GM12878 (cell line): ENCODE data around the gene C16orf96. TPM values are rescaled to one million over a fixed set of nuclear protein-coding genes. Genes with fewer than 3 reads are reported as not detected.

ENCODE experiments used
- ATAC-seq: fragments of 200-7000 bp; cut with Tn5 transposase; 3 replicates; pipeline ENCODE4 v1.9.1; 2020; ENCODE audit warnings: mild to moderate bottlenecking, moderate library complexity
- BruUV-seq: library from RNA; stranded (reverse); fragments of 400-500 nt; replicated peaks from 2 replicates; lab custom pipeline; 2021; lab: Mats Ljungman, UMichigan
- CTCF ChIA-PET: fragments of 300-600 bp; sonication (Branson Sonifier 250); formaldehyde crosslinking; extraction: SDS; loops from one replicate; lab custom pipeline; 2021; ENCODE audit warnings: inconsistent platforms; lab: Yijun Ruan, JAX
- POLR2A ChIA-PET: fragments of 350-600 bp; formaldehyde crosslinking; extraction: SDS; loops from one replicate; lab custom pipeline; 2021; ENCODE audit warnings: inconsistent platforms; lab: Charles Lee
- RAD21 ChIA-PET: fragments of 300-600 bp; sonication (Branson Sonifier 250); formaldehyde crosslinking; loops from one replicate; lab custom pipeline; 2023; ENCODE audit warnings: antibody characterized with exemption; ENCODE audit not compliant: unreplicated experiment; lab: Charles Lee
- SMC1A ChIA-PET: fragments of 300-600 bp; sonication (Branson Sonifier 250); formaldehyde crosslinking; loops from one replicate; lab custom pipeline; 2023; ENCODE audit not compliant: unreplicated experiment, uncharacterized antibody; lab: Charles Lee
- DNase-seq: peaks from one replicate; pipeline ENCODE4 v3.0.0-alpha.2; 2011; ENCODE audit warnings: low read depth, low spot score
- FAIRE-seq: peaks from 3 replicates; lab custom pipeline; 2011; peaks lifted over from hg19 to GRCh38; lab: Jason Lieb, UNC
- H2AFZ ChIP-seq: 2 replicates; pipeline ENCODE4 v1.6.0; 2011; ENCODE audit warnings: low read depth, low read length, control low read depth; ENCODE audit not compliant: control insufficient read depth
- H3K27ac ChIP-seq: 2 replicates; pipeline ENCODE4 v1.5.1; 2011; ENCODE audit warnings: control low read depth; ENCODE audit not compliant: control insufficient read depth, insufficient read depth
- H3K27me3 ChIP-seq, 2 experiments: replicated peaks in 1 of 2; 2 replicates each; pipeline versions ENCODE4 v1.6.0 to v1.6.1; 2011; ENCODE audit warnings: low read length in 1 of 2; ENCODE audit not compliant: control insufficient read depth in 2 of 2, insufficient read depth in 2 of 2
- H3K36me3 ChIP-seq, 2 experiments: 2 replicates each; pipeline ENCODE4 v1.5.1; 2011; ENCODE audit warnings: low read length in 1 of 2; ENCODE audit not compliant: control insufficient read depth in 2 of 2, insufficient read depth in 2 of 2
- H3K4me1 ChIP-seq: 2 replicates; pipeline ENCODE4 v1.6.1; 2011; ENCODE audit warnings: mild to moderate bottlenecking, low read length, moderate library complexity, mixed read lengths; ENCODE audit not compliant: control insufficient read depth, insufficient read depth
- H3K4me2 ChIP-seq: 2 replicates; pipeline ENCODE4 v1.6.0; 2011; ENCODE audit warnings: control low read depth; ENCODE audit not compliant: control insufficient read depth, insufficient read depth
- H3K4me3 ChIP-seq: fragments of 200-600 bp; sonication (generic); 2 replicates; pipeline ENCODE4 v1.5.1; 2016
- H3K79me2 ChIP-seq: 2 replicates; pipeline ENCODE4 v1.6.0; 2011; ENCODE audit warnings: low read length; ENCODE audit not compliant: control insufficient read depth, insufficient read depth
- H3K9ac ChIP-seq: 2 replicates; pipeline ENCODE4 v1.8.0; 2011; ENCODE audit warnings: low read length, control low read depth, mixed read lengths; ENCODE audit not compliant: control insufficient read depth, insufficient read depth
- H3K9me3 ChIP-seq: replicated peaks from 3 replicates; pipeline ENCODE4 v1.5.1; 2011; ENCODE audit warnings: mild to moderate bottlenecking, low read length; ENCODE audit not compliant: control insufficient read depth, insufficient read depth
- H4K20me1 ChIP-seq: 2 replicates; pipeline ENCODE4 v1.6.0; 2011; ENCODE audit not compliant: control insufficient read depth, insufficient read depth
- BMI1 ChIP-seq: fragments of 450-650 bp; IDR thresholded peaks from 2 replicates; pipeline ENCODE4 v1.6.1; 2016; ENCODE audit warnings: mild to moderate bottlenecking, moderate library complexity, borderline replicate concordance
- BRCA1 ChIP-seq: IDR thresholded peaks from 2 replicates; pipeline ENCODE4 v1.6.1; 2011; ENCODE audit warnings: low read depth, low read length, improper control_type of control experiment
- GATAD2B ChIP-seq: fragments of 450-650 bp; conservative IDR thresholded peaks from 2 replicates; pipeline ENCODE4 v1.6.1; 2017; ENCODE audit warnings: low read depth, mild to moderate bottlenecking, moderate library complexity
- HCFC1 ChIP-seq: fragments of 150-350 bp; IDR thresholded peaks from 2 replicates; pipeline ENCODE4 v1.6.1; 2014; ENCODE audit warnings: low read length
- HDAC6 ChIP-seq: fragments of 200-600 bp; sonication (generic); IDR thresholded peaks from one replicate; pipeline ENCODE4 v1.8.0; 2017; ENCODE audit warnings: antibody characterized with exemption; ENCODE audit not compliant: unreplicated experiment
- IRF3 ChIP-seq: fragments of 450-650 bp; IDR thresholded peaks from 2 replicates; pipeline ENCODE4 v1.6.1; 2014; ENCODE audit warnings: mild to moderate bottlenecking
- JUND ChIP-seq: IDR thresholded peaks from 2 replicates; pipeline ENCODE4 v1.6.1; 2012; ENCODE audit warnings: low read depth, mild to moderate bottlenecking, low read length, improper control_type of control experiment, moderate library complexity
- KLF5 ChIP-seq: fragments of 450-650 bp; IDR thresholded peaks from 2 replicates; pipeline ENCODE4 v1.6.1; 2014; ENCODE audit warnings: mild to moderate bottlenecking; ENCODE audit not compliant: partially characterized antibody
- MYB ChIP-seq: fragments of 150-350 bp; IDR thresholded peaks from 2 replicates; pipeline ENCODE4 v1.6.1; 2014; ENCODE audit warnings: mild to moderate bottlenecking, low read depth, low read length, borderline replicate concordance
- MYC ChIP-seq: IDR thresholded peaks from 2 replicates; pipeline ENCODE4 v1.6.1; 2011; ENCODE audit warnings: mild to moderate bottlenecking, low read length, moderate library complexity, inconsistent platforms; ENCODE audit not compliant: insufficient read depth, insufficient replicate concordance, insufficient read length, severe bottlenecking
- RCOR1 ChIP-seq: conservative IDR thresholded peaks from 2 replicates; pipeline ENCODE4 v1.6.1; 2012; ENCODE audit warnings: low read depth, low read length, improper control_type of control experiment
- ZSCAN29 ChIP-seq: fragments of 450-650 bp; IDR thresholded peaks from 2 replicates; pipeline ENCODE4 v1.6.1; 2017; ENCODE audit warnings: mild to moderate bottlenecking, moderate library complexity
- WGBS: methylation state at CpG from one replicate; pipeline ENCODE4 v1.1.6; 2016; ENCODE audit warnings: low lambda C conversion rate; ENCODE audit not compliant: insufficient replicate concordance, insufficient coverage; ENCODE audit errors: missing lambda C conversion rate; 5-methylcytosine and 5-hydroxymethylcytosine counted together
- in situ Hi-C: fragments of 300-500 bp; cut with MboI; formaldehyde crosslinking; loops from 9 replicates; pipeline ENCODE4 v1.14.3; 2018; ENCODE audit warnings: mixed read lengths
- intact Hi-C: fragments of 100-400 bp; cut with micrococcal nuclease; formaldehyde crosslinking; loops from one replicate; pipeline ENCODE4 v1.14.2; 2022; ENCODE audit not compliant: unreplicated experiment
- polyA plus RNA-seq, 11 experiments: library from polyadenylated mRNA; depleted of rRNA in 4 of 11; unstranded in 6 of 11; stranded (reverse) in 5 of 11; fragments of >200 nt; fragmentation: Nextera tagmentation in 4 of 11; fragmentation: Illumina TruSeq in 1 of 11; extraction: Ambion mirVana in 4 of 11; extraction: Trizol in 1 of 11; gene quantifications; 1 replicate in 1 of 11; 2 replicates in 10 of 11; pipeline versions ENCODE4 v1.2.1 to v1.2.3, GENCODE V29; 2011 to 2016; ENCODE audit warnings: inconsistent platforms in 2 of 11, missing spikeins in 2 of 11, low read depth in 1 of 11
- total RNA-seq, 4 experiments: library from RNA; depleted of rRNA in 3 of 4; stranded (reverse); fragments of >200 nt in 3 of 4; fragmentation: Illumina TruSeq in 1 of 4; extraction: Trizol in 1 of 4; gene quantifications; 2 replicates each; pipeline versions ENCODE4 v1.2.1 to v1.2.3, GENCODE V29; 2013 to 2021
- TF ChIP-seq, protein P1 (sequence below): fragments of 450-650 bp; formaldehyde crosslinking; IDR thresholded peaks from 2 replicates; pipeline ENCODE4 v1.4.0; 2020; ENCODE audit warnings: mild to moderate bottlenecking, moderate library complexity
- TF ChIP-seq, protein P2 (sequence below), 3 experiments: IDR thresholded peaks in 2 of 3; conservative IDR thresholded peaks in 1 of 3; 2 replicates each; pipeline ENCODE4 v1.5.1; 2011; ENCODE audit warnings: low read depth in 3 of 3, low read length in 3 of 3, mild to moderate bottlenecking in 3 of 3, control low read depth in 2 of 3, moderate library complexity in 2 of 3, inconsistent platforms in 1 of 3, mixed read lengths in 1 of 3; ENCODE audit not compliant: control insufficient read depth in 2 of 3, insufficient read depth in 1 of 3; ENCODE audit errors: extremely low read depth in 1 of 3
- TF ChIP-seq, protein P3 (sequence below): fragments of 450-650 bp; formaldehyde crosslinking; IDR thresholded peaks from 2 replicates; pipeline ENCODE4 v1.4.0; 2022; ENCODE audit warnings: mild to moderate bottlenecking, moderate library complexity

Gene C16orf96
- total and polyA plus RNA-seq, 10 of the 15 experiments (the other 5 are each of a cell fraction or from before 2014, with no cell fraction given) = 0.01 to 0.08 (median 0.01) TPM; not detected in 7

GRCh38 chr16:4593086-4593485, 36.9 kb downstream of the C16orf96 start:
- FAIRE-seq = no peak
- ChIA-PET CTCF (interaction anchor here (1.5 kb wide), 1 partner anchor 7 kb away, joined by 3 read pairs; no protein-coding TSS in a partner anchor), POLR2A (no interaction called here), SMC1A (no interaction called here), RAD21 (no interaction called here)
- no peaks in the 10 kb centered on the region for H3K36me3 ChIP-seq
- BruUV-seq = no TSS peak
- no peak for DNase-seq
- no peak overlapping the region for H3K4me3 ChIP-seq
- H4K20me1 ChIP-seq = no peaks in the 10 kb centered on the region
- H3K27ac ChIP-seq = no peak overlapping the region
- peaks cover 4% of the 10 kb centered on the region; the same call in 2 of the 3 replicates for H3K9me3 ChIP-seq
- ATAC-seq = no peak
- in situ Hi-C loops = loop anchor here (10.0 kb wide), 1 partner anchor 58 kb away; the partner anchor contains the start of gene CDIP1
- no peak overlapping the region for H2AFZ ChIP-seq
- H3K4me1 ChIP-seq = no peaks in the 10 kb centered on the region
- intact Hi-C loops = no loop called here
- H3K4me2 ChIP-seq = no peak overlapping the region
- H3K27me3 ChIP-seq = no peaks in the 10 kb centered on the region; a peak in 2 of 4 replicates
- 71% methylated on average over 15 of the region's 16 CpGs for WGBS
- H3K9ac ChIP-seq = no peak overlapping the region
- no peaks in the 10 kb centered on the region for H3K79me2 ChIP-seq
- TF ChIP-seq MYC (no peak), BRCA1 (no peak), JUND (no peak), IRF3 (no peak), GATAD2B (no peak), HCFC1 (no peak), ZSCAN29 (no peak), BMI1 (no peak), KLF5 (no peak), RCOR1 (no peak), MYB (no peak), HDAC6 (no peak)
- TF ChIP-seq, protein P1, sequence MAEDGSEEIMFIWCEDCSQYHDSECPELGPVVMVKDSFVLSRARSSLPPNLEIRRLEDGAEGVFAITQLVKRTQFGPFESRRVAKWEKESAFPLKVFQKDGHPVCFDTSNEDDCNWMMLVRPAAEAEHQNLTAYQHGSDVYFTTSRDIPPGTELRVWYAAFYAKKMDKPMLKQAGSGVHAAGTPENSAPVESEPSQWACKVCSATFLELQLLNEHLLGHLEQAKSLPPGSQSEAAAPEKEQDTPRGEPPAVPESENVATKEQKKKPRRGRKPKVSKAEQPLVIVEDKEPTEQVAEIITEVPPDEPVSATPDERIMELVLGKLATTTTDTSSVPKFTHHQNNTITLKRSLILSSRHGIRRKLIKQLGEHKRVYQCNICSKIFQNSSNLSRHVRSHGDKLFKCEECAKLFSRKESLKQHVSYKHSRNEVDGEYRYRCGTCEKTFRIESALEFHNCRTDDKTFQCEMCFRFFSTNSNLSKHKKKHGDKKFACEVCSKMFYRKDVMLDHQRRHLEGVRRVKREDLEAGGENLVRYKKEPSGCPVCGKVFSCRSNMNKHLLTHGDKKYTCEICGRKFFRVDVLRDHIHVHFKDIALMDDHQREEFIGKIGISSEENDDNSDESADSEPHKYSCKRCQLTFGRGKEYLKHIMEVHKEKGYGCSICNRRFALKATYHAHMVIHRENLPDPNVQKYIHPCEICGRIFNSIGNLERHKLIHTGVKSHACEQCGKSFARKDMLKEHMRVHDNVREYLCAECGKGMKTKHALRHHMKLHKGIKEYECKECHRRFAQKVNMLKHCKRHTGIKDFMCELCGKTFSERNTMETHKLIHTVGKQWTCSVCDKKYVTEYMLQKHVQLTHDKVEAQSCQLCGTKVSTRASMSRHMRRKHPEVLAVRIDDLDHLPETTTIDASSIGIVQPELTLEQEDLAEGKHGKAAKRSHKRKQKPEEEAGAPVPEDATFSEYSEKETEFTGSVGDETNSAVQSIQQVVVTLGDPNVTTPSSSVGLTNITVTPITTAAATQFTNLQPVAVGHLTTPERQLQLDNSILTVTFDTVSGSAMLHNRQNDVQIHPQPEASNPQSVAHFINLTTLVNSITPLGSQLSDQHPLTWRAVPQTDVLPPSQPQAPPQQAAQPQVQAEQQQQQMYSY (CRISPR knock-in tag) = no peak
- TF ChIP-seq, protein P2, sequence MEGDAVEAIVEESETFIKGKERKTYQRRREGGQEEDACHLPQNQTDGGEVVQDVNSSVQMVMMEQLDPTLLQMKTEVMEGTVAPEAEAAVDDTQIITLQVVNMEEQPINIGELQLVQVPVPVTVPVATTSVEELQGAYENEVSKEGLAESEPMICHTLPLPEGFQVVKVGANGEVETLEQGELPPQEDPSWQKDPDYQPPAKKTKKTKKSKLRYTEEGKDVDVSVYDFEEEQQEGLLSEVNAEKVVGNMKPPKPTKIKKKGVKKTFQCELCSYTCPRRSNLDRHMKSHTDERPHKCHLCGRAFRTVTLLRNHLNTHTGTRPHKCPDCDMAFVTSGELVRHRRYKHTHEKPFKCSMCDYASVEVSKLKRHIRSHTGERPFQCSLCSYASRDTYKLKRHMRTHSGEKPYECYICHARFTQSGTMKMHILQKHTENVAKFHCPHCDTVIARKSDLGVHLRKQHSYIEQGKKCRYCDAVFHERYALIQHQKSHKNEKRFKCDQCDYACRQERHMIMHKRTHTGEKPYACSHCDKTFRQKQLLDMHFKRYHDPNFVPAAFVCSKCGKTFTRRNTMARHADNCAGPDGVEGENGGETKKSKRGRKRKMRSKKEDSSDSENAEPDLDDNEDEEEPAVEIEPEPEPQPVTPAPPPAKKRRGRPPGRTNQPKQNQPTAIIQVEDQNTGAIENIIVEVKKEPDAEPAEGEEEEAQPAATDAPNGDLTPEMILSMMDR (IDR thresholded peaks at IDR 0.05 in 2 of 3, conservative IDR thresholded peaks at IDR 0.05 in 1 of 3; ENCODE audit: control insufficient read depth in 2 of 3, extremely low read depth in 1 of 3, insufficient read depth in 1 of 3, low read depth in 3 of 3, low read length in 3 of 3) = no peak
- TF ChIP-seq, protein P3, sequence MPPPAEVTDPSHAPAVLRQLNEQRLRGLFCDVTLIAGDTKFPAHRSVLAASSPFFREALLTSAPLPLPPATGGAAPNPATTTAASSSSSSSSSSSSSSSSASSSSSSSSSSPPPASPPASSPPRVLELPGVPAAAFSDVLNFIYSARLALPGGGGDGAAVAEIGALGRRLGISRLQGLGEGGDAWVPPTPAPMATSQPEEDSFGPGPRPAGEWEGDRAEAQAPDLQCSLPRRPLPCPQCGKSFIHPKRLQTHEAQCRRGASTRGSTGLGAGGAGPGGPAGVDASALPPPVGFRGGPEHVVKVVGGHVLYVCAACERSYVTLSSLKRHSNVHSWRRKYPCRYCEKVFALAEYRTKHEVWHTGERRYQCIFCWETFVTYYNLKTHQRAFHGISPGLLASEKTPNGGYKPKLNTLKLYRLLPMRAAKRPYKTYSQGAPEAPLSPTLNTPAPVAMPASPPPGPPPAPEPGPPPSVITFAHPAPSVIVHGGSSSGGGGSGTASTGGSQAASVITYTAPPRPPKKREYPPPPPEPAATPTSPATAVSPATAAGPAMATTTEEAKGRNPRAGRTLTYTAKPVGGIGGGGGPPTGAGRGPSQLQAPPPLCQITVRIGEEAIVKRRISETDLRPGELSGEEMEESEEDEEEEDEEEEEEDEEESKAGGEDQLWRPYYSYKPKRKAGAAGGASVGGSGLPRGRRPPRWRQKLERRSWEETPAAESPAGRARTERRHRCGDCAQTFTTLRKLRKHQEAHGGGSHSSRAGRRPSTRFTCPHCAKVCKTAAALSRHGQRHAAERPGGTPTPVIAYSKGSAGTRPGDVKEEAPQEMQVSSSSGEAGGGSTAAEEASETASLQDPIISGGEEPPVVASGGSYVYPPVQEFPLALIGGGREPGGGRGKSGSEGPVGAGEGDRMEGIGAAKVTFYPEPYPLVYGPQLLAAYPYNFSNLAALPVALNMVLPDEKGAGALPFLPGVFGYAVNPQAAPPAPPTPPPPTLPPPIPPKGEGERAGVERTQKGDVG = no peak
